DMS114 treated with DMSO at 0.1 percent for 48 hours (cell line): Measurements from ENCODE around the gene SLC2A13.
"Not testable (repeated sequence)": the region's sequence is repeated elsewhere in the genome, so short reads cannot be mapped to it uniquely, and the experiment has no call there.

ENCODE experiments used
- DNase-seq: peaks from one replicate; lab custom pipeline; 2025; ENCODE audit not compliant: unreplicated experiment; lab: John Stamatoyannopoulos, UW

The SLC2A13 gene

DNA sequence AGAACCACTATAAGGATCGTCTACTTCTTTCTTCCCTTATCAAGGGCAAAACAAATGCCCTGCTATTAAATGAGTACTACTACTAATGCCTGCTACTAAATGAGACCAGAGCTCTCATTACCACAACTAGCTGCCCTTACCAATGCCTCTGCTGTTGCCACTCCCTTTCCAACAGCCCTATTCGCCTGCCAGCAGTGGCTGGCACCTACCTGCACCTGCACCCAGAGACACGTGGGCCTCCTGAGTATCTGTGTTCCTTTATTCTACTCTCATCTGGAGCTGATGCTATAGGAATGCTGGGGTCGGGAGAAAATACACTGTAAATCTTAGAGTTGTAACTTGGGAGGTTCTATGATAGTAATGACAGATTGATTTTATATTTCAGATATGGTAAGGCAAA, 174.7 kb downstream of the SLC2A13 start:
- DNase-seq = no peak

DNA sequence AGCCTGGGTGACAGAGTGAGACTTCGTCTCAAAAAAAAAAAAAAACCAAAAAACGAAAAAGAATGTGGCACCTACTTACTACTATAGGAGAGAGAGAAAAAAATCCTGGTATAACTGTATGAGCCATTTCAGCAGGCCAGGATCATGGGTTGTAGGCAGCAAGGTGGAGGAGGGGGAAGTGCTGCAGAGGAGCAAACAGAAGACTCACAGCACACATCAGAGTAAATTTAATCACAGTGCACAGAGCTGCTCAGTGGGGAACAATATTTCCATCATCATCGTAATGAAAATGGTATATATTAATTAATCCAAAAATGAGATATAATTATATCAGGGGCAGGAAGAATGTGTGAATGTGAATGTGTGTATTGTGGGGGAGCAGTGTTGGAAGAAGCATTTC, 175.8 kb downstream of the SLC2A13 start:
- no peak for DNase-seq

DNA sequence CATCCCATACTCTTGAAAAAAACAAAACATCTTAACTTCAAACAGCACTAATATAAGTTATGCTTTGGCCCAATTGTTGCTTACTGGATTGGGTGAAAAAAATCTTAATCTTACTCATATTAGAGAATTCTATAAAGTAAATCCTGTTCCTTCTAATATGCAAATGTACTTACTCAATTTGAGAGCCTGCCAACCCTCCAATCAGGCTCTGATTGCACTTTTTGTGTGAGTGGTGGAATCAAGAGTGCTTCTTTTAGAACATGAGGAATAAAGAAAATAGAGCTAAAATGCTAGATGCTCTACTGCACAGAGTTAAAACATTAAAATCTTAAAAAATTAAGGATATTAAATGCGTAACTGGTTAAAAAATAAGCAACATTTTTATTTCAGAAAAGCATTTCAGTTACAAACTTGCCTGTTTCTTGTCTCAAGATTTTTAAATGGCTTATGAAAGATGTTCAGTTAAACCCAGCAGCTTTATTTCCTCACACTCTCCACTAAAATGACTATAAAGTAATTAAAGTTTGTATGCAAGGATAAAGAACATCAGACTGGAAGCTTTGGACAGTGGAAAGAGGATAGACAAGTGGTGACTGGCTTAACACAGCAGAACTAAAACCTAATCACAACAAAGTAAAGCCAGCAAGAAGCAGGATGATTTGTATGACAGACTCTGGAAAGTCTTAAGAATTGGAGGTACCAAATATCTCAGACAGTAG, 177.5 kb downstream of the SLC2A13 start:
- no peak for DNase-seq

DNA sequence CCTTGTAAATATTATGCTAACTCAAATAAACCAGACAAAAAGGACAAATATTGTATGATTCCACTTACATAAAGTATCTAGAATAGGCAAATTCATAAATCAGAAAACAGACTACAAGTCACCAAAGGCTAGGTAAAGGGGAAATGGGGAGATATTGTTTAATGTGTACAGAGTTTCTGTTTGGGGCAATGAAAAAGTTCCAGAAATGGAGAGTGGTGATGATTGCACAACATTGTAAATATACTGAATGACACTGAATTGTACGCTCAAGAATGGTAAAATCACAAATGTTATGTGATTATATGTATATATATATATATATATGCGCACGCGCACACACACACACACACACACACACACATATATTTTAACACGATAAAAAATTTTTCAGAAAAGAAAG, 182.5 kb downstream of the SLC2A13 start:
- DNase-seq = no peak

DNA sequence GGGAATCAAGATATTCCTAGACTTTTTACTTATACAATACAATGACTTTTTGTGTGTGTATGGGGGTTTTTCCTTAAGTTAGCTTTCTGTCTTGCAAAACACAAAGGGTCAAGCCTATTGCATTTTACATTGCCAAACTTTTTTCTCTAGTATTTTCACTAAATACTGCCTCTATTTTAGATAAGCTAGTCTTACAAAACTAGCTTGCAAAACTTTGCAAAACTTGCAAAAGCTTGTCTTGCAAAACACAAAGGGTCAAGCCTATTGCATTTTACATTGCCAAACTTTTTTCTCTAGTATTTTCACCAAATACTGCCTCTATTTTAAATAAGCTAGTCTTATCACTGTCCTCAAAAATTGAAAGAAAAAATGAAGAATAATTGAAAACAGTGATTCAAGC, 183.3 kb downstream of the SLC2A13 start:
- not testable (repeated sequence) for DNase-seq

DNA sequence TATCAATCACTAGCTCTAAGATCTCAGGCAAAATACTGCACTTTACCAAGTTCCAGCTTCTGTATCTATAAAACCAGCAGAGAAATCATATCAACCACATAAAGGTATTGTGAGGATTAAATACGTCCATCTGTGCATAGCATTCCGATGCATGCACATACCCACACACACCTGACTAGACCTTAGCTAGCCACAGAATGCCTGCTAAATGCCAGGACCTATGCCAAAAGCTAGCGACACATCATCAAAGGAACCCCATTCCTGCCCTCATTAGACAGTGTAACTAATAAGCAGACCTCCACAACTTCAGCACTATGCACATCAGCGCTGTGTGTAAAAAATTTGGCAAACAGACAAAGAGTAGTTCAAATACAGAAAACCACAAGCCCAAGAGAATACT, 185.2 kb downstream of the SLC2A13 start:
- no peak for DNase-seq

DNA sequence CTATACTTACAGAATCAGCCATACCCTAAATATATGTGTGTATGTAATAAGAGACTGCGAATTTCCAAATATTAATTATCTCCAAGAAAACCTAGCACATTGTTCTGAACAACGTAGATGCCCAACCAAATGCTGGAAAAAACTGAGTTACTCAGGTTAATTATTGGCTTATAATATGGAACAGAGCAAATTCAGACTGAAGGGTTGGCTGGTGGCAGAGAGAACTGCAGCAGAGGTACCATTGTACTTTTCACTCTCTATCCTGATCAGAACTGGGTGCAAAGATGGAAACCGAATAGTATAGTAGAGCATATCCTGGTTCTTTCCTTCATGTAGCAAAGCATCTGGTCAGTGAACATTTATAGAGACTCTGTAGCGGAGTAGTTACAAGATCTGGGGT, 185.7 kb downstream of the SLC2A13 start:
- no peak for DNase-seq

DNA sequence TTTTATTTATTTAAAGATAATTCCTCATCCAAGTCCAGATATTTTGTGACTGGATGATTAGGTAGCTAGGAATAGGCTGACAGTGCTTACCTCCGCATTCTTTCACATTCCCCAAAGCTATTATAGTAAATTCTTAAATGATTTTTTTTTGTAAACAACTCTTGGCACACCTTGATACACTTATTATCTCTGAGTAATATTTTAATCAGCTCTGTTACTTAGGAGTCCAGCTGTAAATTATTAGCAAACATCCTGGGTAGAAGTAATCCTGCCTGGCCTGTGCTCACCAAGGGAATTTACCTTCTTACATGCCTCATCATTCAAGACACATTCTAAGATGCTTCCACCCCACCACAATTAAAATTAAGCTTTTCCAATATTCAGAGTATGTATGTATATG, 186.1 kb downstream of the SLC2A13 start:
- no peak for DNase-seq

DNA sequence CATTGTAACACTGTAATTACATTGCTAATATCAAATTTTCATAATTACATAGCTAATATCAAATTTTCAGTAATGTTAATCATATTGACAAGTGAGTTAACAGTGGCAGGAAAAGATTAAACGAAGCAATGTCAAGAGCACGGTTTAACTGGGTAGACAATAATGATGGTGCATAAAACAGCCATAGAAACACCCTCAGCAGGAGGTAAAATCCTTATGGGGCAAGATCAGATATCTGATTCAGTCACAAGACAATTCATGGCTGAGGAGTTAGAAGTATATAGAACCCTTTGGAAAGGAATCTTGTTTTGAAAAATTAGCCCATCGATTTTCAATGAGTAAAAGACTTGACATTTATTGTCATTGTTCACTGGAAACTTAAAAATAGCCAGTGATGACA, 190.6 kb downstream of the SLC2A13 start:
- no peak for DNase-seq

DNA sequence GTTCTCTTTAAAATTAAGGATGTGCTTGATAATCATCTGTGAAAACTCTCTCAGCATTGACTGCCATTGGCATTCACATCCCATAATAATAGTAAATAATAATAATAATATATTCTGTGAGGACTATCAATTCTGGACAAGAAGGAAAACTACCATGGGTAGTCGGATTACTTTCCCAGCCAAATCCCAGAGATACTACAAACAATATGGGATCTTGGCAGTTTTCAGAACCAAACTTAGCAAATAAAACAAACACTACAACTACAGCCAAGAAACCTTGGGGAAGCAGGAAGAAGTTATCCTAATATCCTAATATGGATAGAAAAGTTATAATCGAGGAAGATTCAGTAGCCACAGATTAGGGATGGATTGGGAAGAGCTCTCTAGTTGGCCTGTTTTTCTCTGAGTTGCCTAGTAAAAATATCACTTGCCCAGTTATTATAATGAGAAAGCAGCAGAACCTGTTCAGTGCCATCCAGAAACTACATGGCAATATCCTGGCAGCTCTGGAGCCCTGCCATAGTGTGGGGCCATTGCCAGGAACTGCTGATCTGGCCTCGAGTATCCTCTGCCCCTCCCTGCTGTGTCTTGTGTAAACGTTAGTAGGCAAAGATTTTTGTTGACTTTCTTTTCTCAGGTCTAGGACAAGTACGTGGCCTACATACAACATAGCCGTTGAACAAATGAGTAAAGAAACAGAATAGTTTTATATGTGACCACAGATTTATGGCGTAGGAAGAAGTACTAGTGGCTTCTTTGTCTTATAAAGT, 193.5 kb downstream of the SLC2A13 start:
- no peak for DNase-seq

DNA sequence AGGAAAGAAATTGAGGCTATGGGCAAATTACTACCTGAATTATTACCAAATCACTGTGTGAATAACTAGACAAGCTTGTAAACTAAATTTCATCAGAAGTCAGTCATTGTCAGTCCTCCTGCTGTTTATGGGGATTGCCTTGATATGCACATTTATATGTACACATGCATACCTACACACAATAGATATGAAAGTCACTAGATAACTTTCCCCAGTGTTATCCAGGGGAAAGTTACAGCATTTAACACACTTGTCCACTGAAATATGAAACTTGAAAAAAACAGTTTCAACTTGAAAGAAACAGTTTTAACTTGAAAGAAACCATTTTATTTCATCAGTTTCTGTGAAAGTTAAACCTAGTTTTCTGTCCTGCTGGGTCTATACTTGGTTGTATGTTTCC, 199.6 kb downstream of the SLC2A13 start:
- no peak for DNase-seq

DNA sequence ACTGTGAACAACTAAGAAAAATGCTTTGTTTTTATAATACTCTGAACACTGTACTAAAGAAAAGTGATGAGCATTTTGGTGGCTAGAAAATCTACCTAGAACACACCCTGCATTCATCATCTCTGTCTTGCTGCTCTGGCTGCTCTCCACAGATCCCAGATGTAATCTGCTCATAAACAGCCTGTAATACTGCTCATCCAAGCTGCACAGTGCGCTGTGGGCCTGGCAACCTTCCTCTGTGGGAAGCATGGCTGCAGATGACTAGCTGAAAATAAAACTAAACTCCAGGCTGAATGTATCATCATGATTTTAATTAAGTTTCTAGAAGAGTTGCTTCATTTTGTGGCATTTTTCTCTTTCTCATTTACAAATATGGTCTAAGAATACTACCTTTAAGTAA, 200.7 kb downstream of the SLC2A13 start:
- DNase-seq = no peak

DNA sequence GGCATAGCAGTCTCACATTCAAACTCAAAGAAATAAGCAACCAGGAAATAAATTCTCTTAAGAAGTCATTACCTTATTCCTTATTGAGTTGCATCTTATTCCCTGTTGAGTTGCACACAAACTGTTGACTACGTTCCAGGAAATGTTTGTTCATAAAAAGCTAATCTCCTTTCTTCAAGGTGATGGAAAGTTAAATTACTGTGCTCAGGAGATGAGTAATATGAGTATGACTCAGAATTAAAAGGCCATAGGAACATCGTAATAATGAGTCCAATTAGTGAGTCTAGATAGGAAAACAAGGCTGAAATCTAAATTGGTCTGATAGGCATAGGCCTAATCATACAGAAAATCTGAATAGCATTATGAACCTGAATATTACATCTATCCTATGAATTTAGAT, 203.1 kb downstream of the SLC2A13 start:
- no peak for DNase-seq

DNA sequence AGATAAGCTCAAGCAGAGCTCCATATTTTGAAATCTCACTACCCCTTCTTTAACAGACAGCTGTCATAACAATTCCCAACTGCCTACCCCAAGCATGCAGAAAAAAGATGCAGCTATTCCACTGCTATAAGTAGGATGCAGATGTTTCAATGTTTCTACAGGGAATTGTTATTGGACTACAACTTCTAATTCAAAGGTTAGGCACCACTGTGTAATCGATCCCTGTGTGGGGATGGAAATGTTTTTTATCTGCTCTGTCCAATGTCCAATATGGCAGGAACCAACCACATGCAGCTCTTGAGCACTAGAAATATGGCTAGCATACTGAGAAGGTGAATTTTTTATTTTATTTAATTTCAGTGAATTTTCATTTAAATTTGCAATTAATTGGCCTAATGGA, 208.6 kb downstream of the SLC2A13 start:
- no peak for DNase-seq

DNA sequence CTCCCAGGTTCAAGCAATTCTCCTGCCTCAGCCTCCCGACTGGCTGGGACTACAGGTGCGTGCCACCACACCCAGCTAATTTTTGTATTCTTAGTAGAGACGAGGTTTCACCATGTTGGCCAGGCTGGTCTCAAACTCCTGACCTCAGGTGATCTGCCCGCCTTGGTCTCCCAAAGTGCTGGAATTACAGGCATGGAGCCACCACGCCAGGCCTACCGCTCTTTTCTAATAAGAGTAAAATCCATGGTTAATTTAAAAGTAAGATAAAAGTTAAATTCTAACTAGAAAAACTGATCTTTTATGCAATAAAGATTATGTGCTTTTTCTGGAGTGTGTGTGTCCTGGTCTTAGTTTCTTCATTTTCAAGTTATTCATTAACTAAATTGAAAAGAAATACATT, 212.5 kb downstream of the SLC2A13 start:
- DNase-seq = not testable (repeated sequence)

DNA sequence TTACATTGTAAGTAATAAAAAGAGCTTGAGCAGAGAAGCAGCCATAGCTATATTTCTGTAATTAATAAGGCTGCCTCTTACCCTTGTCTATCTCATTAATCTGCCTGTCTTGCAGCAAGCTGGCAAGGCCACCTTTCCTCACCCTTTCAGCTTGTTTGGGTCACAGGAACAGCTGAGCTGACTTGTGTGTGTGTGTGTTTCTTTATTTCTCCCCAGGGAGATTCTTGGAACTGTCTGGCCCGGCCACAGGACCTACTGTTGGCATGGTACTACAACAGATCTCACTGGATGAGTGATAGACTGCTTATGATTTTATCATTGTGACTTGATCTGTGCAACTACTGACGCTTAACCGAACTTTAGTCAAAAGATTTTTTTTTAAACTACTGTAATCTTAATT, 213.7 kb downstream of the SLC2A13 start:
- DNase-seq = no peak

DNA sequence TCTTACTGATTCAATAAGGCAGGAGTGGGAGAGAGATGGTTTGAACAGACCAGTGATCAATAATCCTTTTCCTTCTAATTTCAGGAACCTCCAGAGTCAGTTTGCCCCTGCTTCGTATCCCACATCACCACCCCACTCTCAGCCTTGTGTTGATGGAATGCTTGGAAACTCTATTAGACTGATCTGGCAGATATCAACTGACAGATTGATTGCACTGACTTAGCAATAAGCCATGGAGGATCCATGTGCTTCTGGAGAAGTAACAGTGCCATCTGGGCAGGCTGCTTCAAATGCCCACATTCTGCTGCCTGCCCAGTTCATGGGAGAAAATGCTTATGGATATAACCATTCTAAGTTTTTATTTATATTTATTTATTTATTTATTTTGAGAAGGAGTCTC, 218.0 kb downstream of the SLC2A13 start:
- DNase-seq = no peak

DNA sequence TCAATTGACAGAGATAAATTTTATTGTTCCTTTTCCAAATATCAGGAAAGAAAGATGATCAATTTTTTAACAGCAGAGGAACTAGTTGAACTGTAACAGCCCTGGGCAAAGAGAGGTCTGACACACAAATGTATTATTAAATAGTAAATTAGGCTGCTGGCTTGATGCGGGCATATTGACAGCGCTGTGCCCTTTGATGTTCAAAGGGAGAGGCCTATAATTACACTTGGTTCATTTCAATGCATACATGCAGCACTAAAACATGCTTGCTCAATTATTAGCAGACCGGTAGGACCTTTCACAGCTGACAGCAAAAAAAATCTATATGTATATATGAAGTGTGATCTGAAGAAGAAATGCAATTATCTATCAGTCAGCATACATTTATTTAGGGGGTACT, 219.8 kb downstream of the SLC2A13 start:
- DNase-seq = no peak

DNA sequence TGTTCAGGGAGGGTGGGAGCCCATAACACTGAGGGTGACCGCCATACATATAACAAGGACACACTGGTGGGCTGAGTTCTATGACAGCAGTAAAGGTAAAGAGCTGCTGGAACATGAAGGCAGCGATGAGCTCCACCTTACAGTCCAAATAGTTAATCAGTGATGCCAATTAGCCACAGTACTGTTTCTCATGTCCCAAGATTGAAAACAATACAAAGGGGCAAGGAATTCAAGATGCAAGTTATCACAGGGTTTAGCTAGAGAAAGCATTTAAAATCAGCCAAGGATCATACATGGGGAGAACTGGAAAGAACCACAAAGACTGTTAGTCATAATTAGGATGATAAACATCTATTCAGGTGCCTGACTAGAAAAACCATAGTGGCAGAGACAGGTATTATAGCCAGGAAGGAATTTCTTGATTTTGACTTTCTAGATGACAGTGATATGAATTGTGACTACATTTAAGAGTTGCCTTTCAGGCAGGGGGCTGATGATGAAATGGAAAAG, 221.2 kb downstream of the SLC2A13 start:
- no peak for DNase-seq

DNA sequence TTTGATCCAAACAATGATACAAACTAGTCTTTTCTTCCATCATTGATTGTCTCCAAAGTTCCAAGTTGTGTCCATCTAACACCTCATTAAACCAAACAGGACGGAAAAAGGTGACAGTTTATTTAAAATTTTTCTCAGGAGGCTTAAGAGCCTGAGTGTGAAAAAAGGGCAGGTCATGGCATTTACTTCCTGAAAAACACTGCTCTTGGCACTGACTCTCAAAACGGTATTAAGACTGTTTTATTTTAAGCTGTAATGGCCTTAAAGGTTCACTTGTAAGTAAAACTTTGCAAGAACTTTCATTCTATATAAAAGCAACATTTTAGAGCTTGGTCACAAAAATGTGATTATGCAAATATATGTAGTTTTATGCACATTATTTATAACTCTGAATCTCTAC, 222.5 kb downstream of the SLC2A13 start:
- no peak for DNase-seq

DNA sequence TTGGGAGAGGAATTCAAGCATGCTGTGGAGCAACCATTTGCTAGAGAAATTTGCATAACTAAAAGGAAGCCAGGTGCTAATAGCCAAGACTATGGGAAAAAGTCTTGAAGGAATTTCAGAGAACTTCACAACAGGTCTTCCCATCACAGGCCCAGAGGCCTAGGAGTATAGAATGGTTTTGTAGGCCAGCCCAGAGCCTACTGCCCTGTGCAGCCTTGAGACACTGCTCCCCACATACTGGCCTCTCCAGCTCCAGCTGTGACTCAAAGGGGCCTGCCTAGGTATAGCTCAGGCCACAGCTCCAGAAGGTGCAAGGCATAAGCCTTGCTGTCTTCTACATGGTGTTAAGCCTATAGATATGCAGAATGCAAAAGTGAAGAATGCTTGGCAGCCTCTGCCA, 227.1 kb downstream of the SLC2A13 start:
- no peak for DNase-seq

DNA sequence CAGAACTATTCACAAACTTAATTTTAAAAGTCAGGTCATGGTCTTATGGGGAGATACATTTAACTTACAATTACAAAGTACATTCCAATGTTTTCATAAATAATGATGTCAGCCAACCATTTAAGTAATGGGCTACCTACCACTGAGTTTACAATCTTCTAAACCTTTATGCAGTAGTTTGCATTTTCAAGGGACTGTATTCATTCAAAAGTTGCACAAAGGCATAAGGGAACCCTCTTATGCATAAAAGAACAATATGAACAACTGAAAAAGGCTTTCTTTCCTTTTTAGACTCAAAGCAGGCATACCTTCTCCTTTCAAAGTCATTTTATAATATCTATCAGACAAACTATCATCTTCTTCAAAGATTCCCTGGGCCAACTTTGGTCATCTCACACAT, 230.2 kb downstream of the SLC2A13 start:
- no peak for DNase-seq

DNA sequence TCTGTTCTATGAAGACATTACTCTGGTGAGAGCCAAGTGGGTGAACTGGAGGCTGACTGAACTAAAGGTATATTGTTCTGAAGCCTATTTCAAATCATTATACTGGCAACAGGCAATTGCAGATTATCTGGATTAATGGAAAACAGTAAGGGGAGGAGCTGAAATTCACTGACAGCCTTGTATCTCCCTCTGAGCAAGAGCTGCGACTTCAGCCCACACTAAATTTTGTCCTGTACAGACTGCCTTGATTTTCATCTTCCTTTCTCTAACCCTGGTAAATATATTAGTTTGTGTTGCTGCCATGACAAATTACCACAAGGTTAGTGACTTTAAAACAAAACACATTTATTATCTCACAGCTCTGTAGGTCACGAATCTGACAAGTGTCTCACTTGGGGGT, 231.1 kb downstream of the SLC2A13 start:
- DNase-seq = no peak
